Endodermal cell (in vitro differentiated cells): ENCODE data around the gene CHRND. TPM values are rescaled to one million over a fixed set of nuclear protein-coding genes. Genes with fewer than 3 reads are reported as not detected.

Experiments used
- DNase-seq: peaks from one replicate; pipeline ENCODE4 v3.0.0-alpha.2; 2017
- H3K27ac ChIP-seq: 2 replicates; pipeline ENCODE4 v1.5.1; 2013; ENCODE audit warnings: mild to moderate bottlenecking, low read depth, low read length, moderate library complexity
- H3K27me3 ChIP-seq: 2 replicates; pipeline ENCODE4 v1.6.1; 2013; ENCODE audit warnings: mild to moderate bottlenecking, low read length, moderate library complexity; ENCODE audit not compliant: insufficient read depth, control insufficient read depth, poor library complexity, severe bottlenecking
- H3K36me3 ChIP-seq: 2 replicates; pipeline ENCODE4 v1.7.0; 2013; ENCODE audit warnings: mild to moderate bottlenecking, low read length, moderate library complexity; ENCODE audit not compliant: control insufficient read depth, insufficient read depth
- H3K4me1 ChIP-seq: one replicate; pipeline ENCODE4 v1.7.0; 2013; ENCODE audit warnings: low read length; ENCODE audit not compliant: control insufficient read depth, insufficient read depth
- H3K4me3 ChIP-seq: 2 replicates; pipeline ENCODE4 v1.5.1; 2013; ENCODE audit warnings: mild to moderate bottlenecking, low read length, moderate library complexity
- H3K9ac ChIP-seq: 2 replicates; pipeline ENCODE4 v1.6.1; 2013; ENCODE audit warnings: mild to moderate bottlenecking, low read length, moderate library complexity; ENCODE audit not compliant: poor library complexity, severe bottlenecking; ENCODE audit errors: extremely low read depth
- H3K9me3 ChIP-seq: 2 replicates; pipeline ENCODE4 v1.6.1; 2013; ENCODE audit warnings: mild to moderate bottlenecking, low read length, moderate library complexity; ENCODE audit not compliant: control insufficient read depth
- H3K27ac Mint-ChIP-seq: 2 replicates; pipeline ENCODE4 v1.8.0; 2020; ENCODE audit warnings: mixed read lengths
- H3K27me3 Mint-ChIP-seq: 2 replicates; pipeline ENCODE4 v1.8.0; 2021; ENCODE audit warnings: mild to moderate bottlenecking, mixed read lengths; ENCODE audit not compliant: insufficient read depth
- H3K36me3 Mint-ChIP-seq: 2 replicates; pipeline ENCODE4 v1.8.0; 2020; ENCODE audit warnings: low read depth, mixed read lengths
- H3K4me1 Mint-ChIP-seq: 2 replicates; pipeline ENCODE4 v1.8.0; 2020; ENCODE audit warnings: mixed read lengths
- H3K4me3 Mint-ChIP-seq: 2 replicates; pipeline ENCODE4 v1.8.0; 2020; ENCODE audit warnings: mild to moderate bottlenecking, moderate library complexity, mixed read lengths
- H3K9me3 Mint-ChIP-seq: 2 replicates; pipeline ENCODE4 v1.8.0; 2020; ENCODE audit warnings: mild to moderate bottlenecking, mixed read lengths
- CTCF ChIP-seq: fragments of 200-600 bp; sonication (generic); conservative IDR thresholded peaks from 2 replicates; pipeline ENCODE4 v1.5.0; 2021; ENCODE audit warnings: antibody characterized with exemption, mild to moderate bottlenecking
- WGBS, 2 experiments: methylation state at CpG; one replicate each; pipeline versions ENCODE4 v1.1.5 to v1.1.7; 2013; ENCODE audit warnings: missing lambda C conversion rate in 2 of 2, mixed read lengths in 1 of 2; ENCODE audit not compliant: insufficient coverage in 1 of 2, insufficient read length in 1 of 2; 5-methylcytosine and 5-hydroxymethylcytosine counted together
- total RNA-seq, 2 donors: library from RNA; stranded (reverse); fragmentation: NEBNext Ultra II Directional in 1 of 2; extraction: Animal tissue kit (Norgen Biotek cat#: 25700) in 1 of 2; gene quantifications; 2 replicates in 1 of 2; 3 replicates in 1 of 2; pipeline ENCODE4 v1.2.1, GENCODE V29; 2021

Gene CHRND
- total RNA-seq, 2 donors from 2014 or later = 0.11 TPM; not detected in 1

DNA sequence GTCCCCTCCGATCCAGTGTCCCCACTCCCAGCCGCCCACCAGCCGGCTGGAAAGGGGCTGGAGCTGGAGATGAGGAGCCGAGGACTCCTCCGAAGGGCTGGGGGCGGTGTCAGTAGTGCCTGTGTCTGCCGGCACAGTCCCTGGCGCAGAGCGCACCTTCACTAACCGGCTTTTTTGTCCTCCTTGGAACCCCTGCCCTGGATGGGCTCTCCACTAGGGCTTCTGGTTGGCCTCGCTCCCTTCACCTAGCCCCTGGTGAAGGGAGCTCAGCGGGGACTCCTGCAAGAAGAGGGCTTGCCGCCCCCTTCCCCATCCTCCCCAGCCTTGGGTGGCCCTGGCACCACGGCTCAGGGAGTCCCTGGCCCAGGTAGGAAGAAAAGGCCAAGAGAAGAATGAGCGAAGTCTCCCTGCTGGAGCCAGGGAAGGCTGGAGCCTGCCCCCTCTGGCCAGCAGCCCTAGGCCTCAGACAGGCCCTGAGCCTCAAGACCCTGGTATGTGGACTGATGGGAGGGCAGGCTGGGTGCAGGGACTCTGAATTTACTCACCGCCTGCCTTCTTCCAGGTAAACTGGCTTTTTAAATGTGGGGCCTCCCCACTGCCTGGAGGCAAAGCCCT lies 37.8 kb upstream of the CHRND start:
- H3K4me3 ChIP-seq = no peak overlapping the region
- H3K4me3 Mint-ChIP-seq = peak overlapping the region; percentile 47

DNA sequence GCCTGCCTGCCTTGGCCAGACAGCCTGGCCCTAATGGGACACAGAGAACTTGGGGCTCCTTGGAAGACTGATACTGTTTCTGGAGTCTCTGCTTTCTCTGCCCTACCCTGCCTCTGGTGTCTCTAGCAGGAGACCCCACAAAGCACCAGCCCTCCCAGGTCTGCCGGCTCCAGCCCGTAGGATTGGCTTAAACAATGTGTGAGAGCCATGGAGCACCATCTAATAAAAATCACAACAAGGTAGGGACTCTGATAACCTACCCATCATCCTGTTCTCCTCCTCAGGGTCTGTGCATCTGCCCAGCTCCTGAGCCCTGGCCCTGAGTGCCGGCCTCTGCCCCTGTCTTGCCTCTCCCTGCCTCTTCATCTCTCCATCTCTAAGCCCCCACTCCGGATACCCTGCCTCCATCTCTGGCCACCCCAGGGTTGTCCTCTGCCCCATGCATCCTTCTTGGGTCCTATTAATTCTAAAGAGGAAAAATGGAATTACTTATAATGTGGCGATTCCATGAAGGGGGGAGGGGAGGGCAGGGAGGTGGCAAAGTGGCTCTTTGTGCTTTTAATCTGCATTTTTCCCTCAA lies 37.1 kb upstream of the CHRND start:
- Mint-ChIP-seq H3K4me3 (no peak overlapping the region), H3K9me3 (no peaks in the 10 kb centered on the region), H3K36me3 (no peaks in the 10 kb centered on the region), H3K4me1 (peaks cover 13% of the 10 kb centered on the region), H3K27me3 (peaks cover 65% of the 10 kb centered on the region), H3K27ac (no peak overlapping the region)
- Histone ChIP-seq H3K4me1 (no peaks in the 10 kb centered on the region), H3K9me3 (no peaks in the 10 kb centered on the region), H3K9ac (no peak overlapping the region), H3K4me3 (no peak overlapping the region), H3K27me3 (peaks cover 63% of the 10 kb centered on the region), H3K36me3 (no peaks in the 10 kb centered on the region), H3K27ac (no peak overlapping the region)
- no peak for TF ChIP-seq CTCF
- DNase-seq = no peak
- 85 to 92% methylated on average over 2 to 5 of the region's 5 CpGs for WGBS, 2 experiments

More for the DNA sequence above, 37.8 kb upstream of the CHRND start:
- no peaks in the 10 kb centered on the region for H3K9me3 ChIP-seq
- peaks cover 69% of the 10 kb centered on the region for H3K27me3 ChIP-seq
- Mint-ChIP-seq H3K4me1 (peaks cover 12% of the 10 kb centered on the region), H3K9me3 (no peaks in the 10 kb centered on the region), H3K27ac (no peak overlapping the region), H3K36me3 (no peaks in the 10 kb centered on the region), H3K27me3 (peaks cover 71% of the 10 kb centered on the region)
- no peaks in the 10 kb centered on the region for H3K4me1 ChIP-seq
- no peaks in the 10 kb centered on the region for H3K36me3 ChIP-seq
- no peak overlapping the region for H3K27ac ChIP-seq
- no peak overlapping the region for H3K9ac ChIP-seq
- TF ChIP-seq CTCF = peak; percentile 70
- WGBS, 2 experiments = 18 to 25% methylated on average over 11 to 16 of the region's 16 CpGs
- peak; percentile 88 for DNase-seq

DNA sequence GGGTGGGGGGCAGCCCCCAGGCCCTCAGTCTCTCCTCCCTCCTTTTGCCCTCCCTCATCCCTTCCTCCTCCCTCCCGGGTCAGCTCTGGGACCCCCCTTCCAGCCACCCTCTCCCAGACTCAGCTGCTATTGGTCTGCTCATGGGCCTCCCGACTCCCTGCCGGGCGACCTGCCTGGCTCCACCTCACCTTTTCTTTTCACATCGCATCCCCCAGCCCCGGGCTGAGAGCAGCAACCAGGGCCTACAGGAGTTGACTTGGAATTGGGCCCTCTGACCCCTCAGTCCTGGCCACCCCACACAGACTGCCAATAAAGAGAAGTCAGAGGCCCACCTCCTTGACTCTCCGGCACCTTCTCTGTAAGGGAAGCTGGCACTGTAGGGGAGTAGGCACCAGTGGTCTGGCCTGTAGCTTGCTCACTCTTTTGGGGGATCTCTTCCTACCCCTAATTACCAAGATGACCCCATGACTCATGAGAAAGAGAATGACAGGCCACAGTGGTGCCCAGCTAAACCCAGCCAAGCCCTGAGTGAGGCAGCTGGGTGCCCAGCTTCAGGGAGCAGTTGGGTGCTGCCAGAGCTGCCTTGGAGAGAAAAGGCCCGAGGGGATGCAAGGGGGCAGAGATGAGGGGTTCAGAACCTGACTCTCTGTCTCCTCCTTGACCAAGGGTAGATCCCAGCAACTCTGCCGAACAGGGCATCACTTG lies 36.3 kb upstream of the CHRND start:
- Mint-ChIP-seq H3K27me3 (peaks cover 56% of the 10 kb centered on the region), H3K27ac (no peak overlapping the region), H3K4me1 (peaks cover 13% of the 10 kb centered on the region), H3K4me3 (no peak overlapping the region), H3K9me3 (no peaks in the 10 kb centered on the region), H3K36me3 (no peaks in the 10 kb centered on the region)
- Histone ChIP-seq H3K36me3 (no peaks in the 10 kb centered on the region), H3K27ac (no peak overlapping the region), H3K9me3 (no peaks in the 10 kb centered on the region), H3K9ac (no peak overlapping the region), H3K27me3 (peaks cover 55% of the 10 kb centered on the region), H3K4me1 (no peaks in the 10 kb centered on the region), H3K4me3 (no peak overlapping the region)
- peak; percentile 68 for DNase-seq
- TF ChIP-seq CTCF = no peak
- 68 to 100% methylated on average over 2 to 9 of the region's 9 CpGs for WGBS, 2 experiments
